NB4 (cell line): ENCODE data around the gene SMIM43.

ENCODE experiments used
- DNase-seq: peaks from one replicate; pipeline ENCODE4 v3.0.0; 2010; ENCODE audit warnings: low read depth
- H3K4me3 ChIP-seq: one replicate; pipeline ENCODE4 v1.5.1; 2011; ENCODE audit warnings: mild to moderate bottlenecking, low read depth, low read length, moderate library complexity
- MYC ChIP-seq: IDR thresholded peaks from 2 replicates; pipeline ENCODE4 v1.6.1; 2011; ENCODE audit warnings: low read depth, low read length
- POLR2A ChIP-seq: IDR thresholded peaks from 2 replicates; pipeline ENCODE4 v1.6.1; 2011; ENCODE audit warnings: mild to moderate bottlenecking; ENCODE audit not compliant: insufficient read length; ENCODE audit errors: extremely low read depth
- TF ChIP-seq, protein P1 (sequence below): IDR thresholded peaks from 2 replicates; pipeline ENCODE4 v1.6.1; 2011; ENCODE audit warnings: low read depth, low read length
- TF ChIP-seq, protein P2 (sequence below): IDR thresholded peaks from one replicate; pipeline ENCODE4 v1.5.1; 2012; ENCODE audit warnings: low read depth, low read length

Gene SMIM43

DNA sequence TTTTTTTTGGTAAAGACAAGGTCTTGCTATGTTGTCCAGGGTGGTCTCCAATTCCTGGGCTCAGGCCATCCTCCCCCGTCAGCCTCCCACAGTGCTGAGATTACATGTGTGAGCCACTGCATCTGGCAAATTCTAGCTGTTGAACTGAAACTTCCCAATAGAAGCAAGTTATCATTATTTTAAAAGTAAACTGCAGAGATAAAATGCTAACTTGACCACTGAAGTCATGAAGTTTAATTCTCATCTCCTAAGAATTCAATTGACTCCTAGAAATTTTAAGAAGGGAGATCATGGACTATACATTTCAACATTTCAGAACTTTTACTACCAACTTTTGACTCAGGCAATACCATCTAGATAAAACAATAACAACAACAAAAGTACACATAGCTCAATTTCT is 24.5 kb upstream of the SMIM43 start:
- DNase-seq, result no peak
- no peak for TF ChIP-seq POLR2A
- TF ChIP-seq, protein P1, sequence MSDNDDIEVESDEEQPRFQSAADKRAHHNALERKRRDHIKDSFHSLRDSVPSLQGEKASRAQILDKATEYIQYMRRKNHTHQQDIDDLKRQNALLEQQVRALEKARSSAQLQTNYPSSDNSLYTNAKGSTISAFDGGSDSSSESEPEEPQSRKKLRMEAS, result no peak
- TF ChIP-seq MYC, result no peak
- TF ChIP-seq, protein P2, sequence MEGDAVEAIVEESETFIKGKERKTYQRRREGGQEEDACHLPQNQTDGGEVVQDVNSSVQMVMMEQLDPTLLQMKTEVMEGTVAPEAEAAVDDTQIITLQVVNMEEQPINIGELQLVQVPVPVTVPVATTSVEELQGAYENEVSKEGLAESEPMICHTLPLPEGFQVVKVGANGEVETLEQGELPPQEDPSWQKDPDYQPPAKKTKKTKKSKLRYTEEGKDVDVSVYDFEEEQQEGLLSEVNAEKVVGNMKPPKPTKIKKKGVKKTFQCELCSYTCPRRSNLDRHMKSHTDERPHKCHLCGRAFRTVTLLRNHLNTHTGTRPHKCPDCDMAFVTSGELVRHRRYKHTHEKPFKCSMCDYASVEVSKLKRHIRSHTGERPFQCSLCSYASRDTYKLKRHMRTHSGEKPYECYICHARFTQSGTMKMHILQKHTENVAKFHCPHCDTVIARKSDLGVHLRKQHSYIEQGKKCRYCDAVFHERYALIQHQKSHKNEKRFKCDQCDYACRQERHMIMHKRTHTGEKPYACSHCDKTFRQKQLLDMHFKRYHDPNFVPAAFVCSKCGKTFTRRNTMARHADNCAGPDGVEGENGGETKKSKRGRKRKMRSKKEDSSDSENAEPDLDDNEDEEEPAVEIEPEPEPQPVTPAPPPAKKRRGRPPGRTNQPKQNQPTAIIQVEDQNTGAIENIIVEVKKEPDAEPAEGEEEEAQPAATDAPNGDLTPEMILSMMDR, result no peak
- no peak overlapping the region for H3K4me3 ChIP-seq

DNA sequence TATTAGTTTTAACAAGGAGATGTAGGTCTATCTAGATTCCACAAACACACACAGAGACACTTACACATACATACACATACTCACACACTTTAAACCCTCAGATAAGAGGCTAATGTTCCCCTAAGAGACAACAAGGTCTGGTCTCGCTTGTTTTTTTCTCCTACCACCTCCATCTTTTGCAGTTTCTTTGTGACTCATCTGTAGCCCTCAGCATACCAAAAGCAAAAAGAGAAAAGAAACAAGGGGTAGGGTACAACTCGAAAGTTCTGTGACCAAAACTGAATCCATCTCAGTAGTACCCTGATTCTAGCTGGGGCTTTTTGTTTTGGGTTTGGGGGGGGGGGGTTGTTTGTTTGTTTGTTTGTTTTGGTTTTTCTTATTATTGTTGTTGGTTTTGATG is 23.9 kb upstream of the SMIM43 start:
- H3K4me3 ChIP-seq, result no peak overlapping the region
- DNase-seq, result no peak
- TF ChIP-seq, protein P2, result no peak
- TF ChIP-seq POLR2A (no peak), MYC (no peak)
- TF ChIP-seq, protein P1, result no peak

DNA sequence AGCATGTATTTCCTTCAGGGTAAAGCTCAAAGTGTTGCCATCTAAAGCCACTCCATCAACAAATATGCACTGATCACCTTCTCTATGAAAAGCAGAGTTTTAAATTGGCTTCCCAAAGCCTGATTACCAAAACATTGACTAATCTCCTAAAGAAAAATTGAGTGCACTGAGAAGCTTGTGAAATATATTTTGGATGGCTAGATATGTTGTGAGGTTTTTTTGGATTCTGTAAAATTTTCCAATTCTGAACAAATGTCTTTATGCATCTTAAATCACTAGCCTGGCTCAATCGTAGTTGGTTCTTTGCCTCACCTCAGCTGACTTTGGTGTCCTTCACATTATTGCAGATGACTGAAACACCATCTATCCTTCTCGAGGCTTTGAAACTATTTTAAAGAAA is 21.3 kb upstream of the SMIM43 start:
- no peak for TF ChIP-seq POLR2A
- no peak for TF ChIP-seq MYC
- TF ChIP-seq, protein P2, result no peak
- TF ChIP-seq, protein P1, result no peak
- H3K4me3 ChIP-seq, result no peak overlapping the region
- no peak for DNase-seq

DNA sequence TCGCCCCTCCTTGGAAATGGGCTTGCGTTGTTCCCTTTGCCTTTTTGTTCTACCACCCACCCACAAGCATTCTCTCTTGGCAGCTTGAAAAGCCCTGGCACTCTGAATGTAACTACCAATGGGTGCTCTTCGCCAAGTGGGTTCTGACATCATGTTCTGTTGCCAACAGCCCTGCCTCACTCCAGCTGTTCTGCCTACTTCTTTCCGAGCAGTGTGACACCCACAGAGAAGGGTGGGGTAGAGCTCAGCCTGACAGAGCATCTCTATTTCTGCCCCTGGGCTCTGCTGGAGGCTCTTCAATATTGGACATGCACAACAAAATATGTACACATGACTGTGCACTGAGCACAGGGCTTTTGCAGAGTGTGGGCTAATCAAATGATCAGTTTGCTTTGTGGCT is 20.5 kb upstream of the SMIM43 start:
- TF ChIP-seq, protein P1, result no peak
- TF ChIP-seq POLR2A (no peak), MYC (no peak)
- TF ChIP-seq, protein P2, result no peak
- DNase-seq, result no peak
- no peak overlapping the region for H3K4me3 ChIP-seq

DNA sequence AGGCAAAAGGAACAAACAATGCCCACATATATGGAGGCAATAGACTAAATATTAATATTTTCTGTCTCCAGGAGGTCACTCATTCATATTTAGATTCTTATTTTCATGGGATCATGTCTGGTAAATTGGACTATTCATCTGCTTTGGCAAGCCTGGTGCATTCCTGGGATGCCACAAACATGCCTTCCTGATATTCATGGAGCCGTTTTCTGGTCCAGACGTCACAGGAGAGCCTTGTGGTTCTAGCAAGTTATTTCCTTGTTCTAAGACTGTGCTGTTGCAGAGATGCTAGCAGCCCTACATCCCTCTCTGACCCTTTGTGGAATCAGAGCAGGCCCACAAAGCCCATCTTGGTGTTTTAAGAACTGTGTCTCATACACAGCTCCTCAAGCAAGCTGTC is 20.0 kb upstream of the SMIM43 start:
- DNase-seq, result no peak
- H3K4me3 ChIP-seq, result no peak overlapping the region
- TF ChIP-seq POLR2A, result no peak
- no peak for TF ChIP-seq MYC
- TF ChIP-seq, protein P1, result no peak
- TF ChIP-seq, protein P2, result no peak

DNA sequence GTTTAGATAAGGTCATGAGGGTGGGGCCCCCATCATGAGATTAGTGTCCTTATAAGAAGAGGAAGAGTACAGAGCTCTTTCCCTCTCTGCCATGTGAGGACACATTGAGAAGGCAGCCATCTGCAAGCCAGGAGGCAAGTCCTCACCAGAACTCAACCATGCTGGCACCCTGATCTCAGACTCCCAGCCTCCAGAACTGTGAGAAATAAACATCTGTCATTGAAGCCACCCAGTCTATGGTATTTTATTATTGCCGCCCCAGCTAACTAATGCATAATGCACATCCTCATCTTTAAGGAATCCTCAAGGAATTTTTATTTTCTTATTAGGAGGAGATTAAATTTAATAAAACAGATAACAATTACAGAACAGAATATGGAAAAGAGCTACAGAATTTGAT is 19.4 kb upstream of the SMIM43 start:
- DNase-seq, result no peak
- no peak overlapping the region for H3K4me3 ChIP-seq
- TF ChIP-seq POLR2A (no peak), MYC (no peak)
- TF ChIP-seq, protein P2, result no peak
- TF ChIP-seq, protein P1, result no peak
